GM19025 (cell line): Measurements from ENCODE around the gene SLC39A3.
"Not testable (repeated sequence)": the region's sequence is repeated elsewhere in the genome, so short reads cannot be mapped to it uniquely, and the experiment has no call there.

ENCODE experiments used
- ATAC-seq: cut with Tn5 transposase; IDR thresholded peaks from one replicate; pipeline ENCODE4 v1.9.1; 2021; ENCODE audit warnings: mild to moderate bottlenecking, low read depth, moderate library complexity; ENCODE audit not compliant: unreplicated experiment

The SLC39A3 gene

GRCh38 chr19:2724148-2724557 lies 15.7 kb downstream of the SLC39A3 start:
- ATAC-seq: no peak

- no peak for ATAC-seq
Measured at GRCh38 chr19:2723747-2724146, 16.1 kb downstream of the SLC39A3 start.

- no peak for ATAC-seq
Measured at GRCh38 chr19:2723345-2723715, 16.5 kb downstream of the SLC39A3 start.

GRCh38 chr19:2722541-2723344 lies 17.1 kb downstream of the SLC39A3 start:
- ATAC-seq: no peak

- ATAC-seq: no peak
Measured at GRCh38 chr19:2721570-2722540, 18.0 kb downstream of the SLC39A3 start.

GRCh38 chr19:2720777-2721569 lies 18.8 kb downstream of the SLC39A3 start, which contains the start of gene DIRAS1:
DIRAS1 (minus strand) TSS chr19:2721372; CDS start chr19:2717806, 3,566 bp downstream.
- no peak for ATAC-seq

- ATAC-seq: no peak
Measured at GRCh38 chr19:2719920-2720776, 19.7 kb downstream of the SLC39A3 start.

GRCh38 chr19:2719232-2719735 lies 20.5 kb downstream of the SLC39A3 start:
- ATAC-seq: no peak

GRCh38 chr19:2717638-2718541 lies 21.9 kb downstream of the SLC39A3 start:
- no peak for ATAC-seq

GRCh38 chr19:2716722-2717637 lies 22.8 kb downstream of the SLC39A3 start:
- no peak for ATAC-seq

GRCh38 chr19:2716275-2716650 lies 23.6 kb downstream of the SLC39A3 start:
- ATAC-seq: no peak

GRCh38 chr19:2715470-2716274 lies 24.1 kb downstream of the SLC39A3 start:
- ATAC-seq: no peak

GRCh38 chr19:2714531-2715269 lies 25.1 kb downstream of the SLC39A3 start:
- ATAC-seq: no peak

- ATAC-seq: not testable (repeated sequence)
Measured at GRCh38 chr19:2714102-2714501, 25.7 kb downstream of the SLC39A3 start.

GRCh38 chr19:2713170-2713569 lies 26.6 kb downstream of the SLC39A3 start:
- not testable (repeated sequence) for ATAC-seq

GRCh38 chr19:2711875-2712205 lies 28.0 kb downstream of the SLC39A3 start:
- ATAC-seq: no peak
